ENCODE results near the gene SESN1.

GRCh38 chr6:109009236-109009961 is 85.2 kb downstream of the SESN1 start:
- peak; percentile 64 to 86 (median 71) for TF ChIP-seq POLR2A (IDR thresholded peaks at IDR 0.05)
- TF ChIP-seq CTCF (IDR thresholded peaks at IDR 0.05 in 8 of 11, conservative IDR thresholded peaks at IDR 0.05 in 3 of 11): peak in 10 of 11 experiments; percentile 51 to 75 (median 65)
- TF ChIP-seq POLR2AphosphoS5 (IDR thresholded peaks at IDR 0.05): peak; percentile 96 to 98 (median 97)
